ENCODE measurements around the gene CCNF. TPM values are rescaled to one million over a fixed set of nuclear protein-coding genes. Genes with fewer than 3 reads are reported as not detected.

Gene CCNF
- total and polyA plus RNA-seq, 2 of the 8 experiments (the other 6 are each of a cell fraction or from before 2014, with no cell fraction given): 15.4 to 54.3 TPM

DNA sequence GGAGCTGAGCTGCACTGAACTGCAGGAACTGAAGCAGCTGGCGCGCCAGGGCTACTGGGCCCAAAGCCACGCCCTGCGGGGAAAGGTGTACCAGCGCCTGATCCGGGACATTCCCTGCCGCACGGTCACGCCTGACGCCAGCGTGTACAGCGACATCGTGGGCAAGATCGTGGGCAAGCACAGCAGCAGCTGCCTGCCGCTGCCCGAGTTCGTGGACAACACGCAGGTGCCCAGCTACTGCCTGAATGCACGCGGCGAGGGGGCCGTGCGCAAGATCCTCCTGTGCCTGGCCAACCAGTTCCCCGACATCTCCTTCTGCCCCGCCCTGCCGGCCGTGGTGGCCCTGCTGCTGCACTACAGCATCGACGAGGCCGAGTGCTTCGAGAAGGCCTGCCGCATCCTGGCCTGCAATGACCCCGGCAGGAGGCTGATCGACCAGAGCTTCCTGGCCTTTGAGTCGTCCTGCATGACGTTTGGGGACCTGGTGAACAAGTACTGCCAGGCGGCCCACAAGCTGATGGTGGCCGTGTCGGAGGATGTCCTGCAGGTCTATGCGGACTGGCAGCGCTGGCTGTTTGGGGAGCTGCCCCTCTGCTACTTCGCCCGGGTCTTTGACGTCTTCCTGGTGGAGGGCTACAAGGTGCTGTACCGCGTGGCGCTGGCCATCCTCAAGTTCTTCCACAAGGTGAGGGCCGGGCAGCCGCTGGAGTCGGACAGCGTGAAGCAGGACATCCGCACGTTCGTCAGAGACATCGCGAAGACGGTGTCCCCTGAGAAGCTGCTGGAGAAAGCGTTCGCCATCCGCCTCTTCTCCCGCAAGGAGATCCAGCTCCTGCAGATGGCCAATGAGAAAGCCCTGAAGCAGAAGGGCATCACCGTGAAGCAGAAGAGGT, 67.2 kb downstream of the CCNF start:
- Histone ChIP-seq H3K27ac (ENCODE audit: low read depth, low read length) (no peak overlapping the region), H2BK12ac (ENCODE audit: low read depth, low read length) (no peak overlapping the region; the same call in 1 of the 2 replicates), H2BK20ac (ENCODE audit: low read length) (no peak overlapping the region), H3K79me2 (ENCODE audit: control insufficient read depth in 1 of 2, insufficient read depth in 2 of 2, low read length in 2 of 2) (no peaks in the 10 kb centered on the region), H3K9ac (replicated peaks in 1 of 4; ENCODE audit: extremely low read depth in 1 of 4, low read depth in 3 of 4, low read length in 3 of 4) (no peak overlapping the region), H3K79me1 (ENCODE audit: low read depth, low read length) (no peaks in the 10 kb centered on the region; the same call in 1 of the 2 replicates), H3K18ac (ENCODE audit: extremely low read depth, low read length) (no peak overlapping the region), H2AK5ac (ENCODE audit: low read depth, low read length) (no peak overlapping the region), H3K4ac (replicated peaks; ENCODE audit: insufficient read length, low read depth, low read length) (no peak overlapping the region), H3K56ac (replicated peaks; ENCODE audit: insufficient read length, low read depth, low read length) (no peak overlapping the region), H2AFZ (ENCODE audit: low read length) (no peak overlapping the region), H3K14ac (ENCODE audit: insufficient read length) (no peak overlapping the region), H3K4me1 (replicated peaks in 1 of 4; ENCODE audit: control insufficient read depth in 3 of 4, insufficient read depth in 4 of 4, low read length in 3 of 4) (peaks cover 0 to 6% (median 2%) of the 10 kb centered on the region in 4 experiments; a peak in 4 of 7 replicates), H3K4me3 (ENCODE audit: extremely low read depth in 1 of 4, insufficient read depth in 2 of 4, low read depth in 3 of 4, low read length in 4 of 4) (no peak overlapping the region), H3K9me3 (ENCODE audit: insufficient read depth in 2 of 2, low read depth in 1 of 2, low read length in 1 of 2) (no peaks in the 10 kb centered on the region), H3K36me3 (ENCODE audit: control insufficient read depth in 2 of 4, insufficient read depth in 4 of 4, low read length in 3 of 4) (peaks cover 0 to 15% (median 4%) of the 10 kb centered on the region in 4 experiments; a peak in 4 of 8 replicates), H2BK5ac (ENCODE audit: low read depth, low read length) (no peak overlapping the region; the same call in 1 of the 2 replicates), H3K23ac (ENCODE audit: insufficient read length) (no peak overlapping the region), H3K27me3 (replicated peaks in 1 of 4; ENCODE audit: control insufficient read depth in 3 of 4, extremely low read depth in 1 of 4, insufficient read depth in 3 of 4, low read length in 3 of 4) (no peaks in the 10 kb centered on the region; a peak in 1 of 7 replicates), H4K5ac (ENCODE audit: insufficient read length, low read depth, low read length) (no peak overlapping the region), H4K20me1 (replicated peaks in 1 of 2; ENCODE audit: control insufficient read depth in 1 of 2, insufficient read depth in 2 of 2, low read length in 2 of 2) (peaks cover 2 to 6% of the 10 kb centered on the region in 2 experiments), H4K8ac (ENCODE audit: extremely low read depth, insufficient read depth, low read length) (no peak overlapping the region), H2BK15ac (ENCODE audit: low read length) (no peak overlapping the region), H2BK120ac (replicated peaks; ENCODE audit: low read depth, low read length) (no peak overlapping the region), H4K91ac (replicated peaks; ENCODE audit: insufficient read length, low read length) (no peak overlapping the region), H3K4me2 (ENCODE audit: insufficient read depth in 1 of 2, low read depth in 2 of 2, low read length in 2 of 2) (no peak overlapping the region), H3K23me2 (ENCODE audit: low read depth, low read length) (no peaks in the 10 kb centered on the region)
- DNase-seq (ENCODE audit: low read depth in 1 of 2, low spot score in 2 of 2): no peak
- ChIA-PET POLR2A (ENCODE audit: partially characterized antibody) (interaction anchor here (1.5 to 2.1 kb wide), 3 partner anchors 14 to 274 kb away, joined by 3 to 5 read pairs (median 4); partner anchors contain the start of gene ATP6V0C), CTCF (ENCODE audit: partially characterized antibody) (interaction anchor here (0.8 to 1.4 kb wide), 6 partner anchors 10 to 251 kb away, joined by 3 to 4 read pairs (median 4); partner anchors contain the start of gene TEDC2)
- 95% methylated on average over 56 of the region's 62 CpGs; no CpG with 5 or more reads in 1 of the 2 experiments for WGBS, 2 experiments (ENCODE audit: extremely low coverage in 1 of 2, insufficient coverage in 1 of 2, insufficient read length in 1 of 2, insufficient replicate concordance in 2 of 2, low coverage in 1 of 2, low lambda C conversion rate in 2 of 2, missing lambda C conversion rate in 1 of 2)
- FAIRE-seq: no peak
- no peak for TF ChIP-seq SP2 (IDR thresholded peaks at IDR 0.05; ENCODE audit: low read length)
- TF ChIP-seq, protein P1, sequence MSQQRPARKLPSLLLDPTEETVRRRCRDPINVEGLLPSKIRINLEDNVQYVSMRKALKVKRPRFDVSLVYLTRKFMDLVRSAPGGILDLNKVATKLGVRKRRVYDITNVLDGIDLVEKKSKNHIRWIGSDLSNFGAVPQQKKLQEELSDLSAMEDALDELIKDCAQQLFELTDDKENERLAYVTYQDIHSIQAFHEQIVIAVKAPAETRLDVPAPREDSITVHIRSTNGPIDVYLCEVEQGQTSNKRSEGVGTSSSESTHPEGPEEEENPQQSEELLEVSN (IDR thresholded peaks at IDR 0.05): no peak
- TF ChIP-seq SAP30 (IDR thresholded peaks at IDR 0.05; ENCODE audit: insufficient read depth, insufficient replicate concordance, low read length): no peak
- TF ChIP-seq FOSL1 (IDR thresholded peaks at IDR 0.05; ENCODE audit: insufficient read depth, low read depth, low read length): no peak
- TF ChIP-seq TBP (IDR thresholded peaks at IDR 0.05; ENCODE audit: low read depth, low read length): no peak
- no peak for TF ChIP-seq CBX5 (IDR thresholded peaks at IDR 0.05; ENCODE audit: low read depth, low read length)
- TF ChIP-seq JUN (IDR thresholded peaks at IDR 0.05; ENCODE audit: low read depth, low read length): no peak
- TF ChIP-seq YY1 (IDR thresholded peaks at IDR 0.05; ENCODE audit: low read depth, low read length): no peak
- TF ChIP-seq BACH1 (IDR thresholded peaks at IDR 0.05; ENCODE audit: low read length): no peak
- no peak for TF ChIP-seq SP4 (IDR thresholded peaks at IDR 0.05; ENCODE audit: low read length)
- TF ChIP-seq ATF3 (IDR thresholded peaks at IDR 0.05; ENCODE audit: insufficient read depth, low read depth, low read length): no peak
